H1 (cell line): Measurements from ENCODE around the gene GAS2.

Experiments used
- CBX5 ChIP-seq: fragments of 300-800, 300-1000 bp; sonication (generic); IDR thresholded peaks from 2 replicates; pipeline ENCODE4 v1.7.1; 2016; ENCODE audit warnings: antibody characterized with exemption, low read length, low read depth
- CTCF ChIP-seq, 3 experiments: IDR thresholded peaks; 1 replicate in 2 of 3; 2 replicates in 1 of 3; pipeline versions ENCODE4 v1.5.1 to v1.6.1; 2011; ENCODE audit warnings: low read length in 3 of 3, mild to moderate bottlenecking in 3 of 3, inconsistent platforms in 2 of 3, low read depth in 1 of 3, moderate library complexity in 1 of 3; ENCODE audit not compliant: insufficient read depth in 1 of 3; ENCODE audit errors: control extremely low read depth in 1 of 3
- EP300 ChIP-seq, 2 experiments: IDR thresholded peaks; 1 replicate in 1 of 2; 2 replicates in 1 of 2; pipeline ENCODE4 v1.6.1; 2011 to 2012; ENCODE audit warnings: low read depth in 2 of 2, low read length in 2 of 2, mild to moderate bottlenecking in 2 of 2, borderline replicate concordance in 1 of 2, inconsistent platforms in 1 of 2, moderate library complexity in 1 of 2
- GABPA ChIP-seq: IDR thresholded peaks from 2 replicates; pipeline ENCODE4 v1.6.1; 2011; ENCODE audit warnings: mild to moderate bottlenecking, low read length, moderate library complexity, borderline replicate concordance; ENCODE audit not compliant: insufficient read depth
- KDM1A ChIP-seq: fragments of 200-600, 300-600 bp; sonication (generic); IDR thresholded peaks from 2 replicates; pipeline ENCODE4 v1.7.1; 2016; ENCODE audit warnings: mild to moderate bottlenecking, low read length, borderline replicate concordance
- MAFK ChIP-seq: IDR thresholded peaks from 2 replicates; pipeline ENCODE4 v1.6.1; 2012; ENCODE audit warnings: low read depth, mild to moderate bottlenecking, improper control_type of control experiment, low read length
- POLR2A ChIP-seq, 2 experiments: IDR thresholded peaks; 1 replicate in 1 of 2; 2 replicates in 1 of 2; pipeline ENCODE4 v1.6.1; 2011; ENCODE audit warnings: low read depth in 2 of 2, low read length in 2 of 2, mild to moderate bottlenecking in 2 of 2; ENCODE audit errors: control extremely low read depth in 1 of 2
- RFX5 ChIP-seq: IDR thresholded peaks from 2 replicates; pipeline ENCODE4 v1.6.1; 2011; ENCODE audit warnings: low read depth, low read length, improper control_type of control experiment, borderline replicate concordance
- RNF2 ChIP-seq: fragments of 200-900, 300-1000 bp; sonication (generic); IDR thresholded peaks from 2 replicates; pipeline ENCODE4 v1.7.1; 2016; ENCODE audit warnings: borderline replicate concordance, low read depth, mild to moderate bottlenecking, antibody characterized with exemption, low read length; ENCODE audit not compliant: poor library complexity, severe bottlenecking; ENCODE audit errors: missing control alignments
- SIN3A ChIP-seq, 2 experiments: IDR thresholded peaks in 1 of 2; conservative IDR thresholded peaks in 1 of 2; 2 replicates each; pipeline ENCODE4 v1.6.1; 2011 to 2012; ENCODE audit warnings: low read length in 2 of 2, improper control_type of control experiment in 1 of 2, low read depth in 1 of 2, mild to moderate bottlenecking in 1 of 2
- SUZ12 ChIP-seq: fragments of 200-600 bp; sonication (generic); IDR thresholded peaks from 2 replicates; pipeline ENCODE4 v1.6.1; 2012; ENCODE audit warnings: mild to moderate bottlenecking, inconsistent platforms, low read length, moderate library complexity, mixed read lengths
- TAF1 ChIP-seq: IDR thresholded peaks from 2 replicates; pipeline ENCODE4 v1.6.1; 2011; ENCODE audit warnings: mild to moderate bottlenecking, low read depth, low read length
- USF2 ChIP-seq: IDR thresholded peaks from 2 replicates; pipeline ENCODE4 v1.6.1; 2011; ENCODE audit warnings: low read length, improper control_type of control experiment

- TF ChIP-seq RNF2 (no peak), CTCF (IDR thresholded peaks at IDR 0.05; ENCODE audit: control extremely low read depth in 1 of 3, insufficient read depth in 1 of 3, low read depth in 1 of 3, low read length in 3 of 3) (no peak), TAF1 (peak; percentile 80), CBX5 (no peak), MAFK (no peak), EP300 (IDR thresholded peaks at IDR 0.05; ENCODE audit: borderline replicate concordance in 1 of 2, low read depth in 2 of 2, low read length in 2 of 2) (no peak), GABPA (peak; percentile 51; the same call in 1 of the 2 replicates), KDM1A (no peak), SUZ12 (no peak), POLR2A (IDR thresholded peaks at IDR 0.05; ENCODE audit: control extremely low read depth in 1 of 2, low read depth in 2 of 2, low read length in 2 of 2) (peak; percentile 68 to 85), SIN3A (conservative IDR thresholded peaks at IDR 0.05 in 1 of 2, IDR thresholded peaks at IDR 0.05 in 1 of 2; ENCODE audit: low read depth in 1 of 2, low read length in 2 of 2) (peak; percentile 34; a peak in 1 of 4 replicates), USF2 (0 out of 2 replicates have a peak, but pooled peaks have one; percentile 5), RFX5 (no peak)
These were observed 40.7 kb upstream of the GAS2 start, which contains the start of gene FANCF for GRCh38 chr11:22625448-22626287.
